Measurements from ENCODE around the gene KISS1. TPM values are rescaled to one million over a fixed set of nuclear protein-coding genes. Genes with fewer than 3 reads are reported as not detected.

The KISS1 gene
- total RNA-seq, 2 experiments from 2014 or later, result not detected

DNA sequence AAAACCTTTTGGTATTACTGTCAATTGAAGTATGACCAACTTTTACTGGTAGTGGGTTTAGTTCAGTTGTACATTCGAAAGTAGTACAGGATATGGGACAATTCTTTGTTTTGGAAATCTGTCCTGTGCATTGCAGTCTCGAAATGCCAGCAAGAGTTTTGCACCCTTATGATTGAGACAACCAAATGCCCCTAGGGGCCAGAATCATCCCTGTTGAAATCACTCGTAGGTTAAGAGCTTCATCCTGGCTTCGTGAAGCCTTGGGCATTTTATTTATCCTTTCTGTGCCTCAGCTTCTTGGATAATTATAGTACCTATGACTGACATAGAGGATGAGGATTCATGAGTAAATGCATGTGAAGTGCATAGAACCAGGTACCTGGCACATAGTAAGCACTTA, 19.9 kb upstream of the KISS1 start:
- no peak overlapping the region for H3K4me3 ChIP-seq (ENCODE audit: low read depth, low read length, poor library complexity, severe bottlenecking)
- POLR2A ChIA-PET, result no interaction called here
- no peaks in the 10 kb centered on the region for H3K9me3 ChIP-seq (ENCODE audit: low read length)
- no peak for DNase-seq (ENCODE audit: low spot score)
- CTCF ChIA-PET (ENCODE audit: unreplicated experiment), result no interaction called here
- intact Hi-C loops (cut with micrococcal nuclease; ENCODE audit: unreplicated experiment), result no loop called here
- H3K4me2 ChIP-seq (ENCODE audit: low read length), result no peak overlapping the region
- H3K79me2 ChIP-seq (ENCODE audit: insufficient read depth, low read depth, low read length), result no peaks in the 10 kb centered on the region
- H3K36me3 ChIP-seq (ENCODE audit: insufficient read depth, low read length), result no peaks in the 10 kb centered on the region
- H3K9me2 ChIP-seq (ENCODE audit: insufficient read depth, low read length), result no peaks in the 10 kb centered on the region
- no peaks in the 10 kb centered on the region for H4K20me1 ChIP-seq (ENCODE audit: insufficient read depth, low read length)
- H3K4me1 ChIP-seq (ENCODE audit: insufficient read depth, low read length, poor library complexity, severe bottlenecking), result no peaks in the 10 kb centered on the region
- TF ChIP-seq CTCF (conservative IDR thresholded peaks at IDR 0.05; ENCODE audit: low read length) (no peak), EZH2phosphoT487 (IDR thresholded peaks at IDR 0.05; ENCODE audit: borderline replicate concordance, low read depth, low read length) (no peak)
- no TSS peak for BruUV-seq (replicated peaks)
- H3K27ac ChIP-seq (ENCODE audit: low read depth, low read length, poor library complexity, severe bottlenecking), result no peak overlapping the region
- no peak overlapping the region for H2AFZ ChIP-seq (ENCODE audit: low read length)

GRCh38 chr1:204213668-204214662, 17.7 kb upstream of the KISS1 start, which contains the start of gene GOLT1A:
Gene GOLT1A (minus strand): TSS chr1:204213988. CDS start chr1:204213906, 82 bp downstream.
- H3K79me2 ChIP-seq (ENCODE audit: insufficient read depth, low read depth, low read length), result no peaks in the 10 kb centered on the region
- no peak within 1 kb of the TSS for H3K27ac ChIP-seq (ENCODE audit: low read depth, low read length, poor library complexity, severe bottlenecking)
- H3K4me2 ChIP-seq (ENCODE audit: low read length), result no peak within 1 kb of the TSS
- no peaks in the 10 kb centered on the region for H3K36me3 ChIP-seq (ENCODE audit: insufficient read depth, low read length)
- BruUV-seq (replicated peaks), result no TSS peak
- POLR2A ChIA-PET, result no interaction called here
- no peaks in the 10 kb centered on the region for H3K9me3 ChIP-seq (ENCODE audit: low read length)
- no peak for DNase-seq (ENCODE audit: low spot score)
- CTCF ChIA-PET (ENCODE audit: unreplicated experiment), result no interaction called here
- intact Hi-C loops (cut with micrococcal nuclease; ENCODE audit: unreplicated experiment), result no loop called here
- H4K20me1 ChIP-seq (ENCODE audit: insufficient read depth, low read length), result no peaks in the 10 kb centered on the region
- TF ChIP-seq CTCF (conservative IDR thresholded peaks at IDR 0.05; ENCODE audit: low read length), result no peak
- TF ChIP-seq EZH2phosphoT487 (IDR thresholded peaks at IDR 0.05; ENCODE audit: borderline replicate concordance, low read depth, low read length), result no peak
- no peaks in the 10 kb centered on the region for H3K4me1 ChIP-seq (ENCODE audit: insufficient read depth, low read length, poor library complexity, severe bottlenecking)
- no peaks in the 10 kb centered on the region for H3K9me2 ChIP-seq (ENCODE audit: insufficient read depth, low read length)
- H2AFZ ChIP-seq (ENCODE audit: low read length), result no peak within 1 kb of the TSS
- no peak within 1 kb of the TSS for H3K4me3 ChIP-seq (ENCODE audit: low read depth, low read length, poor library complexity, severe bottlenecking)

- CTCF ChIA-PET (ENCODE audit: unreplicated experiment), result no interaction called here
- no peak overlapping the region for H2AFZ ChIP-seq (ENCODE audit: low read length)
- no peak overlapping the region for H3K4me2 ChIP-seq (ENCODE audit: low read length)
Observed at GRCh38 chr1:204212715-204213114, 16.4 kb upstream of the KISS1 start.

More at GRCh38 chr1:204212715-204213114, 16.4 kb upstream of the KISS1 start:
- no peaks in the 10 kb centered on the region for H3K4me1 ChIP-seq (ENCODE audit: insufficient read depth, low read length, poor library complexity, severe bottlenecking)
- no peaks in the 10 kb centered on the region for H3K9me3 ChIP-seq (ENCODE audit: low read length)
- intact Hi-C loops (cut with micrococcal nuclease; ENCODE audit: unreplicated experiment), result no loop called here
- no peak overlapping the region for H3K27ac ChIP-seq (ENCODE audit: low read depth, low read length, poor library complexity, severe bottlenecking)
- H3K79me2 ChIP-seq (ENCODE audit: insufficient read depth, low read depth, low read length), result no peaks in the 10 kb centered on the region
- POLR2A ChIA-PET, result no interaction called here
- DNase-seq (ENCODE audit: low spot score), result no peak
- BruUV-seq (replicated peaks), result no TSS peak
- H4K20me1 ChIP-seq (ENCODE audit: insufficient read depth, low read length), result no peaks in the 10 kb centered on the region
- H3K36me3 ChIP-seq (ENCODE audit: insufficient read depth, low read length), result no peaks in the 10 kb centered on the region
- no peaks in the 10 kb centered on the region for H3K9me2 ChIP-seq (ENCODE audit: insufficient read depth, low read length)
- TF ChIP-seq CTCF (conservative IDR thresholded peaks at IDR 0.05; ENCODE audit: low read length), result no peak
- no peak for TF ChIP-seq EZH2phosphoT487 (IDR thresholded peaks at IDR 0.05; ENCODE audit: borderline replicate concordance, low read depth, low read length)
- H3K4me3 ChIP-seq (ENCODE audit: low read depth, low read length, poor library complexity, severe bottlenecking), result no peak overlapping the region
